Type B pancreatic cell (in vitro differentiated cells): ENCODE results near the gene SLC37A3. TPM values are rescaled to one million over a fixed set of nuclear protein-coding genes. Genes with fewer than 3 reads are reported as not detected.

ENCODE experiments used
- DNase-seq: peaks from one replicate; pipeline ENCODE4 v3.0.0; 2021; ENCODE audit warnings: mixed read lengths; ENCODE audit not compliant: unreplicated experiment; ENCODE audit errors: extremely low spot score
- H3K27ac Mint-ChIP-seq: 2 replicates; pipeline ENCODE4 v1.8.0; 2021; ENCODE audit warnings: mild to moderate bottlenecking, mixed read lengths
- H3K27me3 Mint-ChIP-seq: 2 replicates; pipeline ENCODE4 v1.8.0; 2021; ENCODE audit warnings: mixed read lengths
- H3K36me3 Mint-ChIP-seq: 2 replicates; pipeline ENCODE4 v1.8.0; 2021; ENCODE audit warnings: mixed read lengths
- H3K4me1 Mint-ChIP-seq: one replicate; pipeline ENCODE4 v1.8.0; 2021; ENCODE audit warnings: mixed read lengths; ENCODE audit not compliant: unreplicated experiment
- H3K4me3 Mint-ChIP-seq: 2 replicates; pipeline ENCODE4 v1.8.0; 2021; ENCODE audit warnings: mild to moderate bottlenecking, mixed read lengths
- H3K9me3 Mint-ChIP-seq: 2 replicates; pipeline ENCODE4 v1.8.0; 2021; ENCODE audit warnings: mixed read lengths
- total RNA-seq: library from RNA; stranded (reverse); gene quantifications from 2 replicates; pipeline ENCODE4 v1.2.1, GENCODE V29; 2021; ENCODE audit warnings: low replicate concordance
- TF ChIP-seq, protein P1 (sequence below): fragments of 200-600 bp; sonication (generic); conservative IDR thresholded peaks from 2 replicates; pipeline ENCODE4 v1.5.0; 2021; ENCODE audit warnings: antibody characterized with exemption, mild to moderate bottlenecking

The SLC37A3 gene
- total RNA-seq, 1 donor from 2014 or later = 53.2 TPM

- Mint-ChIP-seq H3K4me1 (no peaks in the 10 kb centered on the region), H3K27ac (no peak overlapping the region), H3K9me3 (no peaks in the 10 kb centered on the region), H3K27me3 (no peaks in the 10 kb centered on the region), H3K4me3 (no peak overlapping the region), H3K36me3 (no peaks in the 10 kb centered on the region)
- no peak for DNase-seq
- TF ChIP-seq, protein P1, sequence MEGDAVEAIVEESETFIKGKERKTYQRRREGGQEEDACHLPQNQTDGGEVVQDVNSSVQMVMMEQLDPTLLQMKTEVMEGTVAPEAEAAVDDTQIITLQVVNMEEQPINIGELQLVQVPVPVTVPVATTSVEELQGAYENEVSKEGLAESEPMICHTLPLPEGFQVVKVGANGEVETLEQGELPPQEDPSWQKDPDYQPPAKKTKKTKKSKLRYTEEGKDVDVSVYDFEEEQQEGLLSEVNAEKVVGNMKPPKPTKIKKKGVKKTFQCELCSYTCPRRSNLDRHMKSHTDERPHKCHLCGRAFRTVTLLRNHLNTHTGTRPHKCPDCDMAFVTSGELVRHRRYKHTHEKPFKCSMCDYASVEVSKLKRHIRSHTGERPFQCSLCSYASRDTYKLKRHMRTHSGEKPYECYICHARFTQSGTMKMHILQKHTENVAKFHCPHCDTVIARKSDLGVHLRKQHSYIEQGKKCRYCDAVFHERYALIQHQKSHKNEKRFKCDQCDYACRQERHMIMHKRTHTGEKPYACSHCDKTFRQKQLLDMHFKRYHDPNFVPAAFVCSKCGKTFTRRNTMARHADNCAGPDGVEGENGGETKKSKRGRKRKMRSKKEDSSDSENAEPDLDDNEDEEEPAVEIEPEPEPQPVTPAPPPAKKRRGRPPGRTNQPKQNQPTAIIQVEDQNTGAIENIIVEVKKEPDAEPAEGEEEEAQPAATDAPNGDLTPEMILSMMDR = no peak
These were observed 103.9 kb downstream of the SLC37A3 start for GRCh38 chr7:140294454-140294853.

DNA sequence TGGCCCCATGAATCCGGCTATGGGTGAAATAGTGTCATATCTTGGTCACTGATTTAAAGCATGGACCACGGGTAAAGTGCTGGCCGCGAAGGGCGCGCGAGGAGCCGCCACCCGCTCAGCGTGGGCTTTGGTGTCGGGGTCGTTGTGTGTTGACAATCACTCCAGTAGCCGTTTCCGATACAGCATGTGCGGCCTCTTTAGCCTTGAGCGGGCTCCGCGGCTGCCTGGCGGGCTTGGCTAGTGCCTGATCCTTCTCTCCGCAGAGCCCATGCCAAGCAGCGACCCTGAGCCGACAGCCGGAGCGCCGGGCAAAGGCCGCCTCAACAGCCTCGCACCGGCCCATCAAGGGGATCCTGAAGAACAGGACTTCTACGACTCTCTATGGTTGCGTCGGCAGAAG, 105.9 kb downstream of the SLC37A3 start:
- DNase-seq = no peak
- Mint-ChIP-seq H3K9me3 (no peaks in the 10 kb centered on the region), H3K27ac (no peak overlapping the region), H3K36me3 (no peaks in the 10 kb centered on the region), H3K4me1 (no peaks in the 10 kb centered on the region), H3K27me3 (no peaks in the 10 kb centered on the region), H3K4me3 (no peak overlapping the region)
- TF ChIP-seq, protein P1 = no peak

GRCh38 chr7:140289804-140290203, 108.5 kb downstream of the SLC37A3 start:
- no peaks in the 10 kb centered on the region for H3K4me1 Mint-ChIP-seq
- H3K36me3 Mint-ChIP-seq = no peaks in the 10 kb centered on the region
- no peak overlapping the region for H3K4me3 Mint-ChIP-seq
- no peak for DNase-seq
- no peaks in the 10 kb centered on the region for H3K27me3 Mint-ChIP-seq
- H3K9me3 Mint-ChIP-seq = no peaks in the 10 kb centered on the region
- no peak overlapping the region for H3K27ac Mint-ChIP-seq
- TF ChIP-seq, protein P1 = no peak

- Mint-ChIP-seq H3K4me3 (no peak overlapping the region), H3K27me3 (no peaks in the 10 kb centered on the region), H3K27ac (no peak overlapping the region), H3K9me3 (no peaks in the 10 kb centered on the region), H3K36me3 (no peaks in the 10 kb centered on the region), H3K4me1 (no peaks in the 10 kb centered on the region)
- no peak for DNase-seq
- TF ChIP-seq, protein P1 = no peak
These were observed 110.3 kb downstream of the SLC37A3 start for GRCh38 chr7:140287988-140288387.

DNA sequence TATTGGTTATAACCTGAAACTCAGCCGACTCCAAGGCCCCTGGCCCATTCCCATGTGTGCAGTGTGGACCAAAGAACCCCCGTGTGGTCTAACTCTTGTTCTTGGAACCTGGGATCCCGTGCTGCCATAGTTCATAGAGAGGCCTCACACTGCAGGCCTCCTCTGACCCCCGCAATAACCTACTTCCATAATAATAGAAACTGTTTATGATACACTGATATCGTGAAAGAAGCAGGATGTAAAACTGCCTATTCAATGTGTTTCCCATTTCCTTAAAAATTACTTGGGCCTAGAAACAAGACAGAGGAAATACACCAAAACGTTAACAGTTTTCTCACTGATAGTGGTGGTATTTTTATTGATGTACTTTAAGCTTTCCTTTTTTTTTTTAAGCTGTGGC, 112.4 kb downstream of the SLC37A3 start:
- H3K9me3 Mint-ChIP-seq = no peaks in the 10 kb centered on the region
- H3K4me1 Mint-ChIP-seq = no peaks in the 10 kb centered on the region
- DNase-seq = no peak
- H3K36me3 Mint-ChIP-seq = no peaks in the 10 kb centered on the region
- H3K27me3 Mint-ChIP-seq = no peaks in the 10 kb centered on the region
- TF ChIP-seq, protein P1 = no peak
- no peak overlapping the region for H3K27ac Mint-ChIP-seq
- H3K4me3 Mint-ChIP-seq = no peak overlapping the region

- TF ChIP-seq, protein P1 = no peak
- H3K4me1 Mint-ChIP-seq = no peaks in the 10 kb centered on the region
- no peak overlapping the region for H3K4me3 Mint-ChIP-seq
- H3K27ac Mint-ChIP-seq = no peak overlapping the region
- no peak for DNase-seq
- no peaks in the 10 kb centered on the region for H3K36me3 Mint-ChIP-seq
- no peaks in the 10 kb centered on the region for H3K9me3 Mint-ChIP-seq
- no peaks in the 10 kb centered on the region for H3K27me3 Mint-ChIP-seq
These were observed 114.3 kb downstream of the SLC37A3 start for GRCh38 chr7:140284062-140284461.
